GM23338 (cell line): Measurements from ENCODE around the gene SLC25A48. TPM values are rescaled to one million over a fixed set of nuclear protein-coding genes. Genes with fewer than 3 reads are reported as not detected.

Source experiments
- ATAC-seq: fragments of 200-7000 bp; cut with Tn5 transposase; 3 replicates; pipeline ENCODE4 v1.9.1; 2020
- DNase-seq: peaks from one replicate; pipeline ENCODE4 v3.0.0-alpha.2; 2015; ENCODE audit warnings: low spot score
- H2AFZ ChIP-seq: fragments of 200-600 bp; sonication (generic); 2 replicates; pipeline ENCODE4 v1.8.0; 2016; ENCODE audit warnings: antibody characterized with exemption, mild to moderate bottlenecking, moderate library complexity
- H3F3A ChIP-seq: fragments of 200-600 bp; sonication (generic); replicated peaks from 2 replicates; pipeline ENCODE4 v1.8.0; 2017; ENCODE audit warnings: antibody characterized with exemption, mixed run types, low read depth
- H3K27ac ChIP-seq: fragments of 200-600 bp; sonication (generic); 2 replicates; pipeline ENCODE4 v1.6.1; 2016; ENCODE audit warnings: low read depth
- H3K27me3 ChIP-seq: fragments of 200-600 bp; sonication (generic); 2 replicates; pipeline ENCODE4 v1.8.0; 2016; ENCODE audit warnings: mild to moderate bottlenecking, mixed run types, moderate library complexity; ENCODE audit not compliant: insufficient read depth
- H3K36me3 ChIP-seq: fragments of 200-600 bp; sonication (generic); 2 replicates; pipeline ENCODE4 v1.8.0; 2016; ENCODE audit warnings: mild to moderate bottlenecking; ENCODE audit not compliant: insufficient read depth
- H3K4me1 ChIP-seq: fragments of 200-600 bp; sonication (generic); 2 replicates; pipeline ENCODE4 v1.8.0; 2016; ENCODE audit warnings: mild to moderate bottlenecking, moderate library complexity; ENCODE audit not compliant: insufficient read depth
- H3K4me2 ChIP-seq: fragments of 200-600 bp; sonication (generic); 2 replicates; pipeline ENCODE4 v1.7.1; 2017; ENCODE audit warnings: mixed run types
- H3K4me3 ChIP-seq: fragments of 200-600 bp; sonication (generic); 2 replicates; pipeline ENCODE4 v1.6.1; 2016; ENCODE audit warnings: mixed run types
- H3K79me2 ChIP-seq: fragments of 200-600 bp; sonication (generic); replicated peaks from 2 replicates; pipeline ENCODE4 v1.8.0; 2017; ENCODE audit warnings: mild to moderate bottlenecking; ENCODE audit not compliant: insufficient read depth
- H3K9me2 ChIP-seq: fragments of 200-600 bp; sonication (generic); 2 replicates; pipeline ENCODE4 v1.8.0; 2017; ENCODE audit not compliant: insufficient read depth
- H4K20me1 ChIP-seq: fragments of 200-600 bp; sonication (generic); replicated peaks from 2 replicates; pipeline ENCODE4 v1.8.0; 2017; ENCODE audit warnings: mild to moderate bottlenecking; ENCODE audit not compliant: insufficient read depth
- H3K27ac Mint-ChIP-seq: 2 replicates; pipeline ENCODE4 v1.8.0; 2020; ENCODE audit warnings: inconsistent platforms, mild to moderate bottlenecking, moderate library complexity, mixed read lengths
- H3K27me3 Mint-ChIP-seq: 3 replicates; pipeline ENCODE4 v1.8.0; 2022; ENCODE audit warnings: low read depth, mild to moderate bottlenecking, moderate library complexity, mixed read lengths, inconsistent platforms; ENCODE audit not compliant: insufficient read depth, poor library complexity
- H3K36me3 Mint-ChIP-seq: 3 replicates; pipeline ENCODE4 v1.8.0; 2021; ENCODE audit warnings: low read depth, mild to moderate bottlenecking, inconsistent platforms, moderate library complexity, mixed read lengths
- H3K4me1 Mint-ChIP-seq: 3 replicates; pipeline ENCODE4 v1.8.0; 2020; ENCODE audit warnings: mild to moderate bottlenecking, inconsistent platforms, mixed read lengths
- H3K4me3 Mint-ChIP-seq: 3 replicates; pipeline ENCODE4 v1.8.0; 2021; ENCODE audit warnings: moderate library complexity, mild to moderate bottlenecking, inconsistent platforms, mixed read lengths
- H3K9me3 Mint-ChIP-seq: 3 replicates; pipeline ENCODE4 v1.8.0; 2020; ENCODE audit warnings: moderate library complexity, mild to moderate bottlenecking, inconsistent platforms, mixed read lengths
- CREB1 ChIP-seq: fragments of 250-450 bp; sonication (Bioruptor Pico); IDR thresholded peaks from 2 replicates; pipeline ENCODE4 v1.5.0; 2020; ENCODE audit warnings: low read depth, mild to moderate bottlenecking, moderate library complexity
- ETS1 ChIP-seq: IDR thresholded peaks from 2 replicates; pipeline ENCODE4 v1.6.1; 2016; ENCODE audit warnings: antibody characterized with exemption
- EZH2 ChIP-seq: fragments of 200-600 bp; sonication (generic); IDR thresholded peaks from one replicate; pipeline ENCODE4 v1.8.0; 2017; ENCODE audit warnings: antibody characterized with exemption, mild to moderate bottlenecking, low read depth; ENCODE audit not compliant: unreplicated experiment
- EZH2phosphoT487 ChIP-seq: fragments of 200-600 bp; sonication (generic); IDR thresholded peaks from one replicate; pipeline ENCODE4 v1.8.1; 2018; ENCODE audit warnings: antibody characterized with exemption; ENCODE audit not compliant: unreplicated experiment
- JUNB ChIP-seq: IDR thresholded peaks from one replicate; pipeline ENCODE4 v1.6.1; 2016; ENCODE audit warnings: antibody characterized with exemption; ENCODE audit not compliant: unreplicated experiment
- NANOG ChIP-seq: IDR thresholded peaks from 2 replicates; pipeline ENCODE4 v1.6.1; 2016; ENCODE audit warnings: antibody characterized with exemption, borderline replicate concordance
- POLR2AphosphoS5 ChIP-seq: IDR thresholded peaks from 2 replicates; pipeline ENCODE4 v1.6.1; 2016; ENCODE audit warnings: antibody characterized with exemption, low read depth
- STAT1 ChIP-seq: IDR thresholded peaks from one replicate; pipeline ENCODE4 v1.6.1; 2016; ENCODE audit warnings: antibody characterized with exemption; ENCODE audit not compliant: unreplicated experiment
- ZNF114 ChIP-seq: fragments of 250-450 bp; sonication (Bioruptor Pico); IDR thresholded peaks from 2 replicates; pipeline ENCODE4 v1.5.0; 2020; ENCODE audit warnings: mild to moderate bottlenecking, moderate library complexity
- ZNF331 ChIP-seq: fragments of 250-450 bp; sonication (Bioruptor Pico); IDR thresholded peaks from 2 replicates; pipeline ENCODE4 v1.5.0; 2020; ENCODE audit warnings: low read depth, mild to moderate bottlenecking, moderate library complexity
- ZNF462 ChIP-seq: fragments of 250-450 bp; sonication (Bioruptor Pico); IDR thresholded peaks from 2 replicates; pipeline ENCODE4 v1.5.0; 2020; ENCODE audit warnings: mild to moderate bottlenecking, moderate library complexity
- polyA plus RNA-seq: library from polyadenylated mRNA; unstranded; fragments of >200 nt; fragmentation: Nextera tagmentation; extraction: Ambion mirVana; gene quantifications from 2 replicates; pipeline ENCODE4 v1.2.1, GENCODE V29; 2016
- total RNA-seq: library from RNA; depleted of rRNA; stranded (reverse); fragments of >200 nt; shearing (Covaris generic); gene quantifications from 2 replicates; pipeline ENCODE4 v1.2.3, GENCODE V29; 2014
- TF ChIP-seq, protein P1 (sequence below): IDR thresholded peaks from one replicate; pipeline ENCODE4 v1.6.1; 2018; ENCODE audit warnings: antibody characterized with exemption; ENCODE audit not compliant: unreplicated experiment
- TF ChIP-seq, protein P2 (sequence below), 2 experiments: fragments of 200-600 bp in 1 of 2; sonication (generic) in 1 of 2; conservative IDR thresholded peaks; 2 replicates each; pipeline versions ENCODE4 v1.5.1 to v1.6.1; 2016 to 2017; ENCODE audit warnings: antibody characterized with exemption in 2 of 2, low read depth in 2 of 2, mild to moderate bottlenecking in 2 of 2, moderate library complexity in 1 of 2

Gene SLC25A48
- total and polyA plus RNA-seq, 2 experiments from 2014 or later = 1.1 to 1.5 TPM

DNA sequence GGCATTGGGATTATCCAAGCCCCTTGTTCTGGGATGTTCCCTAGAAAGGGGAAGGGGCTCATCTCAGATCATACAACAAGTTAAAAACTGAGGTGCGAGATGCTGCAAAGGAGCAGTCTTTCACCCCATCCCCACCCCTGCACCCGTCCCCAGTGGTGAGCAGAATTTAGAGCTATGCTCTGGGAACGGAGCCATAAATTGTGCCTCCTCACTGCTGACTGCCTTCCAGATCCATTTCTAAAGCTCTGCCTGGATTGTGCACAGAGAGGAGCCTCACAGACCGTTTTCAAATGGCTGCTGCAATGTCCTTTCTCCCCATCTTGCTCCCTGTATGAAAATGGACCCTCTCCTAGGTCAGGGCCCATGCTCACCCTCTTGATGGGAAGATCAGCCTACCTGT lies 8.3 kb downstream of the SLC25A48 start:
- no peaks in the 10 kb centered on the region for H3K79me2 ChIP-seq
- H2AFZ ChIP-seq = no peak overlapping the region
- no peak overlapping the region for H3K27ac ChIP-seq
- no peak overlapping the region for H3K4me3 ChIP-seq
- ATAC-seq (no peak), DNase-seq (no peak)
- H3K36me3 ChIP-seq = no peaks in the 10 kb centered on the region
- TF ChIP-seq, protein P1, sequence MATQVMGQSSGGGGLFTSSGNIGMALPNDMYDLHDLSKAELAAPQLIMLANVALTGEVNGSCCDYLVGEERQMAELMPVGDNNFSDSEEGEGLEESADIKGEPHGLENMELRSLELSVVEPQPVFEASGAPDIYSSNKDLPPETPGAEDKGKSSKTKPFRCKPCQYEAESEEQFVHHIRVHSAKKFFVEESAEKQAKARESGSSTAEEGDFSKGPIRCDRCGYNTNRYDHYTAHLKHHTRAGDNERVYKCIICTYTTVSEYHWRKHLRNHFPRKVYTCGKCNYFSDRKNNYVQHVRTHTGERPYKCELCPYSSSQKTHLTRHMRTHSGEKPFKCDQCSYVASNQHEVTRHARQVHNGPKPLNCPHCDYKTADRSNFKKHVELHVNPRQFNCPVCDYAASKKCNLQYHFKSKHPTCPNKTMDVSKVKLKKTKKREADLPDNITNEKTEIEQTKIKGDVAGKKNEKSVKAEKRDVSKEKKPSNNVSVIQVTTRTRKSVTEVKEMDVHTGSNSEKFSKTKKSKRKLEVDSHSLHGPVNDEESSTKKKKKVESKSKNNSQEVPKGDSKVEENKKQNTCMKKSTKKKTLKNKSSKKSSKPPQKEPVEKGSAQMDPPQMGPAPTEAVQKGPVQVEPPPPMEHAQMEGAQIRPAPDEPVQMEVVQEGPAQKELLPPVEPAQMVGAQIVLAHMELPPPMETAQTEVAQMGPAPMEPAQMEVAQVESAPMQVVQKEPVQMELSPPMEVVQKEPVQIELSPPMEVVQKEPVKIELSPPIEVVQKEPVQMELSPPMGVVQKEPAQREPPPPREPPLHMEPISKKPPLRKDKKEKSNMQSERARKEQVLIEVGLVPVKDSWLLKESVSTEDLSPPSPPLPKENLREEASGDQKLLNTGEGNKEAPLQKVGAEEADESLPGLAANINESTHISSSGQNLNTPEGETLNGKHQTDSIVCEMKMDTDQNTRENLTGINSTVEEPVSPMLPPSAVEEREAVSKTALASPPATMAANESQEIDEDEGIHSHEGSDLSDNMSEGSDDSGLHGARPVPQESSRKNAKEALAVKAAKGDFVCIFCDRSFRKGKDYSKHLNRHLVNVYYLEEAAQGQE = no peak
- TF ChIP-seq STAT1 = no peak
- TF ChIP-seq, protein P2, sequence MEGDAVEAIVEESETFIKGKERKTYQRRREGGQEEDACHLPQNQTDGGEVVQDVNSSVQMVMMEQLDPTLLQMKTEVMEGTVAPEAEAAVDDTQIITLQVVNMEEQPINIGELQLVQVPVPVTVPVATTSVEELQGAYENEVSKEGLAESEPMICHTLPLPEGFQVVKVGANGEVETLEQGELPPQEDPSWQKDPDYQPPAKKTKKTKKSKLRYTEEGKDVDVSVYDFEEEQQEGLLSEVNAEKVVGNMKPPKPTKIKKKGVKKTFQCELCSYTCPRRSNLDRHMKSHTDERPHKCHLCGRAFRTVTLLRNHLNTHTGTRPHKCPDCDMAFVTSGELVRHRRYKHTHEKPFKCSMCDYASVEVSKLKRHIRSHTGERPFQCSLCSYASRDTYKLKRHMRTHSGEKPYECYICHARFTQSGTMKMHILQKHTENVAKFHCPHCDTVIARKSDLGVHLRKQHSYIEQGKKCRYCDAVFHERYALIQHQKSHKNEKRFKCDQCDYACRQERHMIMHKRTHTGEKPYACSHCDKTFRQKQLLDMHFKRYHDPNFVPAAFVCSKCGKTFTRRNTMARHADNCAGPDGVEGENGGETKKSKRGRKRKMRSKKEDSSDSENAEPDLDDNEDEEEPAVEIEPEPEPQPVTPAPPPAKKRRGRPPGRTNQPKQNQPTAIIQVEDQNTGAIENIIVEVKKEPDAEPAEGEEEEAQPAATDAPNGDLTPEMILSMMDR (conservative IDR thresholded peaks at IDR 0.05; ENCODE audit: low read depth in 2 of 2) = no peak
- TF ChIP-seq JUNB = no peak
- TF ChIP-seq EZH2 = no peak
- TF ChIP-seq CREB1 = no peak
- no peak for TF ChIP-seq ZNF114 (CRISPR knock-in tag)
- no peak for TF ChIP-seq EZH2phosphoT487
- no peak for TF ChIP-seq POLR2AphosphoS5
- no peak for TF ChIP-seq ZNF462
- no peak for TF ChIP-seq ZNF331 (CRISPR knock-in tag)
- no peak for TF ChIP-seq NANOG
- no peak for TF ChIP-seq ETS1
- H3K4me1 ChIP-seq = no peaks in the 10 kb centered on the region
- Mint-ChIP-seq H3K9me3 (peaks cover 23% of the 10 kb centered on the region), H3K27ac (no peak overlapping the region), H3K27me3 (peaks cover 4% of the 10 kb centered on the region), H3K36me3 (peaks cover 10% of the 10 kb centered on the region; the same call in 2 of the 3 replicates), H3K4me1 (no peaks in the 10 kb centered on the region), H3K4me3 (no peak overlapping the region)
- peaks cover 3% of the 10 kb centered on the region; the same call in 1 of the 2 replicates for H3K9me2 ChIP-seq
- no peaks in the 10 kb centered on the region for H4K20me1 ChIP-seq
- H3K27me3 ChIP-seq = no peaks in the 10 kb centered on the region
- no peaks in the 10 kb centered on the region for H3F3A ChIP-seq
- no peak overlapping the region for H3K4me2 ChIP-seq
